Measurements from ENCODE around the gene GLTP.
"Not testable (repeated sequence)": the region's sequence is repeated elsewhere in the genome, so short reads cannot be mapped to it uniquely, and the experiment has no call there.

The GLTP gene

DNA sequence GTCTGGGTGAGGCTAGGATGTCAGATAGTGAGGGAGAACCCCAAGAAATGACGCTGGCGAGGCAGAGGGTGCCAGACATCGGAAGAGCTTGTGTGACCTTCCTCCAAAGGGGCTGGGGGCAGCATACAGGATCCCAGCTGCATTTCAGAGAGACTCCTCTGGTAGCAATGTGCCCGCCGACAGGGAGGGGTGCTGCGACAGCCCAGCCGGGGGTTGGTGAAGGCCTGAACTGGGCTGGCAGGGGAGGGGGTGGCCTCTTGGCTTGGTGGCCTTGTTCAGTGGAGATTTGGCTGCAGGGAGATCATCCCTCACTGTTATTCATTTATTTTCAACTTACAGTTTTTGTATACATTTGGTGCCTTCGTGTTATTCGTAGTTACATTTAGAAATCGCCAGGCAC lies 25.0 kb upstream of the GLTP start:
- no peak overlapping the region for H3K4me3 ChIP-seq (ENCODE audit: low read depth, low read length)

DNA sequence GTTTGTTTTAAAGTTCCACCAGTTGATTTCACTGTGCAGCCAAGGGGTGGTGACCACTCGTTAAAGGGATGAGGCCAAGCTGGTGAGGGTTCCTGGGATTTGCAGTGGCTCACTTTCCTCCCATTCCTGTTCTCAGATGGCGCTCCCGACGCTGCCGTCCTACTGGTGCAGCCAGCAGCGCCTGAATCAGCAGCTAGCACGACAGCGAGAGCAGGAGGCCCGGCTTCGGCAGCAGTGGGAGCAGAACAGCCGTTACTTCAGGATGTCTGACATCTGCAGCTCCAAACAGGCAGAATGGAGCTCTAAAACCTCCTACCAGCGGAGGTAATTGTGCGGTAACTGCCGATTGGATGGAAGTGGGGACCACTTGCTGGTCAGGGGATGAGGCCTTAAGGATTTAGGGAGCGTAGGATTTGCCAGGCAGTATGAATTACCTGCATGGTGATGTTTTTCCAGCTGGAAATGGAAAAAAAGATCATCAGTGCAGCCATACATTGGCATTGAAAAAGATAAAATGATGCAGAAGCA lies 22.6 kb upstream of the GLTP start:
- no peak overlapping the region for H3K4me3 ChIP-seq (ENCODE audit: low read depth, low read length)

DNA sequence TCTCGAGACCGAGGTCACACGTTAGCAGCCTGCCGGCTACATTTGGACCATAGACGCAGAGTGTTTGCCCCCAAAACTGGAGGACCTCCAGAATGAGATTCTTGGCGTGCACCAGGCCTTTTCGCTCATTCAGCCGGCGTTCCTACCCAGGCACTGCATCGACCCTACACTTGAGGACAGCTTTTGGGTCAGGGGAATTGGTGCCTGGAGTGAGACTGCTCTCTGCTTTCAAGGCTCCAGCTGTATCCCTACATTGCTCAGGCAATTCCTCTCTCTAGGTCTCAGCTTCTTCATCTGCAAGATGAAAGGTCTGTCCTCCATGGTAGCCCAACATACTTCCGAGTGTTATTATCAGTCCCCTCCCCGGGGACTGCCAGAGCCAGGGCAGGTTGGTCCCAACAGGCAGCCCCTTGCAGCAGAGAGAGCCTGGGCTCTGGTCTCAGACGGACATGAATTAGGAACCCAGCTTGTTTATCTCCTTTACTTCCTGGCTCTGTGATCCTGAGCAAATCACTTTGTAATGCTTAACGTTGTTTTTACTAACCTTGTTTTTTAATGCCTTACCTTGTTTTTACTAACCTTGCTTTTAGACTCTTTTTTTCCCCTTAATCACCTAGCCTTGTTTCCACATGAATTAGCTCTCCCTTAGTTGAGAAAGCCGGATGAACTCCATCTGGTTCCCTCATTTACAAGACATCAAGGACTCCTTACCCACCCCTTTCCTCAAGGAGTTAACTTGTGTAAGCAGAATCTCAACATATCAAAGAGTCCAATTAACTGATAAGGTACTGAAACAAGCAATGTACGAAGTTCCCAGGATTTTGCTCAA lies 20.6 kb upstream of the GLTP start:
- H3K4me3 ChIP-seq (ENCODE audit: low read depth, low read length): peak overlapping the region; percentile 58

DNA sequence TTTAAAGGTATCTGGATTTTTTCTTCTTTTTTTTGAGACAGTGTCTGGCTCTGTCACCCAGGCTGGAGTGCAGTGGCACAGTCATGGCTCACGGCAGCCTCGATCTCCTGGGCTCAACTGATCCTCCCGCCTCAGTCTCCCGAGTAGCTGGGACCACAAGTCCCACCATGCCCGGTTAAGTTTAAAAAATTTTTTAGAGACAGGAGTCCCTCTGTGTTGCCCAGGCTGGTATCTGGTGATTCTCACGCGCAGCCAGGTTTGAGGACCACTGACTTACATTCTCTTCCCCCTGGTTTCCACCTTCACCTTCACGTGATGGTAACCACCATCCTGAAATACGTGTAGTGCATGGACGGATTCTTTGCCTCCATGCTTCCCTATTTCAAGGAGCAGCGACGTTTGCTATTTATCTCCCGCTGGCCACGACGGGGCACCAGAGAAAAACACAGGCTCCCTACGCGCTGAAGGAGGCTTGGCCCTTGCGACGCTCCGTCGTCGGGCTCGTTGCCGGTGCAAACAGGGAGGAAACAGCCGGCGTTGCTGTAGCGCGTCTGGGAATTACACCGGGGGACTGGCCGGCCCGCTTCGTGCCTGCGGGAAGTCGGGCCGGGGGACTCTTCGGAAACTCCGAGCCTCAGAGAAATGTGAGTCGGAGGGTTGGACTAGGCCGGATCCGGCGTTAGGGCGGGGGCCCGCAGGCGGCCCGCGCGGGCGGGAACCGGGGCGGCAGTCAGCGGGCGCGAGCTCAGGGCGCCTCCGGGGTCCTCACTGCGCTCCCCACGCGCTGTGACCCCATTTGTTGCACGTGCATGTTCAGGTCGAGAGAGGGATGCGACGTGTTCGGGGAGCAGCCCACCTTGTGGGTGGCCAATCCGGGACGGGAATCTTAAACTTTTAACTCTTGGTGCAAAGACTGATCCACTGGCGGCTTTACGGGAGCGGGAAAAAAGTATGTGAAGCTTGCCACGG lies 19.7 kb upstream of the GLTP start, which contains the start of gene TCHP:
TSS of gene TCHP (plus strand) at position 492 of the 969 bp plus-strand sequence. CDS start 2,753 bp downstream, outside the sequence.
- peak within 1 kb of the TSS; percentile 58 for H3K4me3 ChIP-seq (ENCODE audit: low read depth, low read length)

DNA sequence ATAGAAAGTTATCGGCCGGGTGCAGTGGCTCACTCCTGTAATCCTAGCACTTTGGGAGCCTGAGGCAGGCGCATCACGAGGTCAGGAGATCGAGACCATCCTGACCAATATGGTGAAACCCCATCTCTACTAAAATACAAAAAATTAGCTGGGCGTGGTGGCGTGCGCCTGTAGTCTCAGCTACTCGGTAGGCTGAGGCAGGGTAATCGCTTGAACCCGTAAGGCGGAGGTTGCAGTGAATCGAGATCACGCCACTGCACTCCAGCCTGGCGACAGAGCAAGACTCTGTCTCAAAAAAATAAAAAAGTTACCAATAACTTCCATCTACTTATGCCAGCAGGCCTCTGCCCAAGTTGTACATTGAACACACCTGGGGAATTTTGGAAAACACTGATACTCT lies 19.0 kb upstream of the GLTP start:
- H3K4me3 ChIP-seq (ENCODE audit: low read depth, low read length): not testable (repeated sequence)

DNA sequence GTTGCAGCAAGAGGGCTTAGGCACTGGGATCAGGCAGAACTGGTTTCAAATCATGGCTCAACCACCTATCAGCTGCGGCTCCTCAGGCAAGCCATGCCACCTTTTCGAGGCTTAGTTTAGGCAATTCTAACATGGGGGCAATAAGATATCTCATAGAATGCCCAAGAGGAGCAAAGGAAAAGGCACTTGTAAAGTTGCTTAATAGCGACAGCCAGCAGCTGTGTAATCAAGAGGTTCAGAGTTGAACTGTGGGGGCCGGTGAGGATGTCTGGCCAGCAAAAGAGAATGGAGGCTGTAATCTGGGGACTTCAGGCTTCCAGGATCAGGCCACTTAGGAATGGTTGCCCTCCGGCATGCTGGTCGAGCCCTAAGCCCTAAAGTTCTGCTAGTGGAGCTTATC lies 16.7 kb upstream of the GLTP start:
- no peak overlapping the region for H3K4me3 ChIP-seq (ENCODE audit: low read depth, low read length)

DNA sequence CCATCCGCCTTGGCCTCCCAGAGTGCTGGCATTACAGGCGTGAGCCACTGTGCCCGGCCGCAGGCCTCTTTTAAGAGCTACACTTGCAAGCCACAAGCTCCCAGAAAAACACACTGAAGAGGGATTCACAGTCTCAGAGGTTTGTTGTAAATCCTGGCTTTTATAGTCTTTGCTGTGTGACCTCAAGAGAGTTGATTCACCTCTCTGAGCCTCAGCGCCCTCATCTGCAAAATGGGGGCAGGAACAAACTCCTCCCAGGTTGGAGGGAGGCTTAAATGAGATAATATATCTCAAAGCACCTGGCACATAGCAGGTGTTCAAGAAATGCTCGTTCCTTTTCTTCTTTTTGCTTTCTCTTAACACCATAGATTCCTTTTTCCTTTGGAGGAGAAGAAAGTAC lies 15.8 kb upstream of the GLTP start:
- H3K4me3 ChIP-seq (ENCODE audit: low read depth, low read length): no peak overlapping the region

DNA sequence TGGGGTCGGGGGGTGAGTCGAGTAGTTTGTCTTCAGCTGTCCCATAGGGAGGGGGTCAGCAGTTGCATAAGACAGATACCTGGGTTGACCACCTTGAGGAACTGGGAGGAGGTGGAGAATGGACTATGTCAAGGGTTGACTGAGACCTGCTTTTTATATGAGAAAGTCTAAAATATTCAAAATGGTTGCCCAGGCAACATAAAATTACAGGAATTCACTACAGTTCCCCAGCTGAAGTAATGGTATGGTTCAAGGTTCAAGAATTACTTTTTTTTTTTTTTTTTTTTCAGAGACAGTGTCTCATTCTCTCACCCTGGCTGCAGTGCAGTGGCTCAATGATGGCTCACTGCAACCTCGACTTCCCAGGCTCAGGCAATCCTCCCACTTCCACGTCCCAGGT lies 14.6 kb upstream of the GLTP start:
- H3K4me3 ChIP-seq (ENCODE audit: low read depth, low read length): no peak overlapping the region

DNA sequence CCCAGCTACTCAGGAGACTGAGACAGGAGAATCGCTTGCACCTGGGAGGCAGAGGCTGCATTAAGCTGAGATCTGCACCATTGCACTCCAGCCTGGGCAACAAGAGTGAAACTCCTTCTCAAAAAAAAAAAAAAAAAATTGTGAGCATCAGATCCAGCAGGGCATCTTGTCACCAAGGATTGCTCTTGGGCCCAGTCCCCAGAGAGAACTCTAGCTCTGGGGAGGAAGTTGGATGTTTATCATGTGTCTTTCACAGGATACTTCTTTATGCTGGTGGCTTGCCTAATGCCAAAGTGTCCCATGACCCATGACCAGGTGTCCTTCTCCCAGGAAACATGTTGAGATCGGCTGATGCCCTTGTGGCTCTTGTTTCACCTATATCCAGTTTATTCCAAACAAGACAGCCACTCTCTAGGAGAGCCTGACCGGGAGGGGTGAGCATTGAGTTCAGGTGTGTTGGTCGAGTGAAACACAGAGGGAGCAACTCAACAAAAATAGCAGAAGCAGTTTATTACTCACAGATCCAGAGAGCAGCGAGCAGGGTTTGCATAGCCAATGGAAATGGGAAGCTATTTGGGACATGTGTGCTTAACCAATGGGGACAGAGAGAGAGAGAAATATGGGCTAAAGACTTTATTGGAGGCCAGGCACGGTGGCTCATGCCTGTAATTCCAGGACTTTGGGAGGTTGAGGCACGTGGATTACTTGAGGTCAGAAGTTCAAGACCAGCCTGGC lies 13.1 kb upstream of the GLTP start:
- no peak overlapping the region for H3K4me3 ChIP-seq (ENCODE audit: low read depth, low read length)

DNA sequence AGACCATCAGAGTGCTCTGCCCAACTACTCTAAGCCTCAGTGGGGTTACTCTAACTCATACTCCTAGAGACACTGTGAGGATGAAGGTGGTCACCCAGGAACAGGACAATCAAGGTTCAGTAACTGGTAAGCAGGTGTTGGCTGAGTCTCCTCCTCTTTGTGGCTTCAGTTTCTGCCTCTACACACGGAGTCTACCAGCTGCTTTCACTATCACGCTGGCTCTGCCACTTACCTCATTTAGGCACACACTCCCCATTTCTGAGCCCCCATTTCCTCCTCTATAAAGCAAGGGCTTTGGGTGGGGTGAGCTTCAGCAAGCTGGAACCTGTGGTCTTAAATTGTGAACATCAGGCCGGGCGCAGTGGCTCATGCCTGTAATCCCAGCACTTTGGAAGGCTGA lies 12.4 kb upstream of the GLTP start:
- no peak overlapping the region for H3K4me3 ChIP-seq (ENCODE audit: low read depth, low read length)

DNA sequence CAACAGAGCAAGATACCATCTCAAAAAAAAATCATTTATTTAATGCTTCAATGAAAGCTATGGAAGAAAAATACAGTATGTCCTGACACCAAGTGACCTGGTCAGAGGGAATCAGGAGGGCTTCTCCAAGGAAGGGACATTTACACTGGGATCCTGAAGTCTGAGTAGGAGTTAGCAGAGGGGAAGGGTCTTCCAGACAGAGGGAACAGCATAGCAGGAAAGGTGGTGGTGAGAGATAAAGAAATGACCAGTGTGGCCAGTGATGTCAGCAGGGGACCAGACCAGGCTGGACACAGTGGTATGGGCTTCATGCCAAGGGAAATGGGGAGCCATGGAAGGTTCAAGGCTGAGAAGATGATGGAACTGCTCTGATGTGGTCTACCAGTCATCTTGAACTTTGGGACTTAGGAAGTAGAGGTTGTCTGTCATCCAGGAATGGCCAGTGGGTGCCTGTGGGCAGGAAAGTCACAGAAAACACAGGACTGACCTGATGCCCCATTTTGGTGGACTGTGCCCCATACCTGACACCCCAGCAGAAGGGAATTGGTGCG lies 11.9 kb upstream of the GLTP start:
- no peak overlapping the region for H3K4me3 ChIP-seq (ENCODE audit: low read depth, low read length)

DNA sequence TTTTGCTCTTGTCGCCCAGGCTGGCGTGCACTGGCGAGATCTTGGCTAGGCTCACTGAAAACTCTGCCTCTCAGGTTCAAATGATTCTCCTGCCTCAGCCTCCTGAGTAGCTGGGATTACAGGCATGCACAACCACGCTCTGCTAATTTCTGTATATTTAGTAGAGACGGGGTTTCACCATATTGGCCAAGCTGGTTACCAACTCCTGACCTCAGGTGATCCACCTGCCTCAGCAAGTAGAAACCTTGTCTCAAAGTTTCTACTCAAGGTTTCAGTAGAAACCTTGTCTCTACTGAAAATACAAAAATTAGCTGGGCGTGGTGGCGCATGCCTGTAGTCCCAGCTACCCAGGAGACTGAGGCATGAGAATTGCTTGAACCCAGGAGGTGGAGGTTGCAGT lies 11.4 kb upstream of the GLTP start:
- H3K4me3 ChIP-seq (ENCODE audit: low read depth, low read length): not testable (repeated sequence)

DNA sequence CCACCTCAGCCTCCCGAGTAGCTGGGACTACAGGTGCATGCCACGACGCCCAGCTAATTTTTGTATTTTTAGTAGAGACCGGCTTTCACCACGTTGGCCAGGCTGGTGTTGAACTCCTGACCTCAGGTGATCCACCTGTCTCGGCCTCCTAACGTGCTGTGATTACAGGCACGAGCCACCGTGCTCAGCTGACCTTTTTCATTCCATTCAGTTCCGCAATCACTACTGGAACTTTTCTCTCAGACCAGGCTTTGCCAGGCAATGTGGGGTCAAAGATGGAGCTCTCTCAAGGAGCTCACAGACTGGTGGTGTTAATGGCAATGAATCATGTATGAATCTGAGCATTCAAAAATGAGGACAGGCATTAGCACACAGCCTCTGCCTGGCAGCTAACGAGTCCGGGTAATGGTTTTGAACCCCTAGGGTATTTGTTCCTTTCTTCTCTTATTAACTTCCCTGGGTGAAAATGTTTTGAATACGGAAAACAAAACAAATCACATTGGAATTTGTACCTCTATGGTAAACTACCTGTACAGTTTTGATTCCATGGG lies 10.4 kb upstream of the GLTP start:
- H3K4me3 ChIP-seq (ENCODE audit: low read depth, low read length): no peak overlapping the region

DNA sequence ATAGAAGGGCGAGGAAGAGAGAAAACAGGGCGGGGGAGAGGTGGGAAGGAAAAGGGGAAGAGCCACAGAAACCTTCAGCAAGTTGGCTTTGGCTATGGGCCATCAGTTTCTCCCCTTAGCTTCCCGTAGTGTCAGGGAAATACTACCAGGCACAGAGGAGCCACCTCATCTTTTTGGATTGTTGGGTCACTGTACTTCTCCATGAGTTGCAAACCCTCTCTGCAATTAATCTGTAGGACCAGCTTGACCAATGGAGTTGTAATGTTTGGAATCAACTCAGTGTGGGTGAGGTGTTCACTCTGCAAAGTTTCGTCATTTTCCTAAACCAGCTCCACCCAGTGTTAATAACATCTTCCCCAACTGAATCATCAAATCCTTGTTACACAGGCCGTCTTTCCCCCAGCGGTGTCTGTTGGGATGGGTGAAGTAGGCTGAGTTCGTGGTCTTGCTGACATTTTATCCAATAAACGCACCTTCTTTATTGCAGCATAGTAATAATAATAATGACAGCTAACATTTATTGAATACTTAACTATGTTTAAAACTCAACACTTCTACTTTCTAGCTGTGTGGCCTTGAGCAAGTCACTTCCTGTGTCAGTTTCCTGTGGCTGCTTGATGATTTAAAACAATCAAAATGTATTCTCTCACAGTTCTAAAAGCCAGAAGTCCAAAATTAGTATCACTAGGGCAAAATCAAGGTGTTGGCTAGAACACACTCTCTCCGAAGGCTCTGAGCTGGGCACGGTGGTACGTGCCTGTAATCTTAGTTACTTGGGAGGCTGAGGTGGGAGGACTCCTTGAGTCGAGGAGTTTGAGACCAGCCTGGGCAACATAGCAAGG lies 8.1 kb upstream of the GLTP start:
- no peak overlapping the region for H3K4me3 ChIP-seq (ENCODE audit: low read depth, low read length)

DNA sequence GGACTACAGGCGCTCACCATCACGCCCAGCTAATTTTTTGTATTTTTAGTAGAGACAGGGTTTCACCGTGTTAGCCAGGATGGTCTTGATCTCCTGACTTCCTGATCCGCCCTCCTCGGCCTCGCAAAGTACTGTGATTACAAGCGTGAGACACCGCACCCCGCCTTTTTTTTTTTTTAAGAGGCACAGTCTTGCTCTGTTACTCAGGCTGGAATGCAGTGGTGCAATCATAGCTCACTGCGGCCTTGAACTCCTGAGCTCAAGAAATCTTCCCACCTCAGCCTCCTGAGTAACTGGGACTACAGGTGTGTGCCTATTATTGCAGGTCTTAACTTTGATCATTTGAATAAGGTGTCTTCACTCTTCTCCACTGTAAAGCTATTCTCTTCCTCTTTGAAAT lies 5.3 kb upstream of the GLTP start:
- H3K4me3 ChIP-seq (ENCODE audit: low read depth, low read length): no peak overlapping the region

DNA sequence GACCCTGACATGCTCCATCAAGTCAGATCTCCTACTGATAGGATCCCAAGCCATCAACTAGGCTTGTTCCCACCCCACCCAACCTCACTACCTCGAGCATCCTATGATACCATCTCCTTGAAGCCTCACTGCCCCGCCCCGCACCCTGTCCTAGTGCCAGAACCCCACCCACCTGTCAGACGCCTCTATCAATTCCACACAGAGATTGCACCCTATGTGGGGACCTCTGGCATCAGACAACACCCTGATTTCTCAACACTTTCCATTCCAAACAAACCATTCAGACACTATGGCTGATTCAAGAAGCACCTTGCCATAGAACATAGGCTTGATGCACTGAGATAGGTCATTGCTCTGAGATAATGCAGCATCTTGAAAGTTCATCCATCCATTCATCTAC lies 3.1 kb upstream of the GLTP start:
- H3K4me3 ChIP-seq (ENCODE audit: low read depth, low read length): no peak overlapping the region

DNA sequence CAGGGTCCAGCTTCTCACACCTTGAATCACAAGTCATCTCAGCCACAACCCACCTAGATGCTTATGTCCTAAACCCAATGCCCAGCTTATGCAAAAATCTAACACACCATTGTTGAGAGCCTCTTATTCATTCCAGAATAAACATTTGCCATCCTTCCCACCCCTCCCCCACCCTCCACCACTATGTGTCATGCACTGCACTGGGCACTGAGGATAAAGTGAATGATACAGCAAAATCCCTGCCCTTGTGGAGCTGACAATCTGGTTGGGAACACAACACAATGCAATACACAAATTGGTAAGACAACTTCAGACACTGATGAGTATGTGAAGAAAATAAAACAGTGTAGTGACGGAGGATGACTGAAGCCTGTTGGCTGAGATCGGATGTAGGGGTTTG lies 1.4 kb upstream of the GLTP start:
- no peak overlapping the region for H3K4me3 ChIP-seq (ENCODE audit: low read depth, low read length)

DNA sequence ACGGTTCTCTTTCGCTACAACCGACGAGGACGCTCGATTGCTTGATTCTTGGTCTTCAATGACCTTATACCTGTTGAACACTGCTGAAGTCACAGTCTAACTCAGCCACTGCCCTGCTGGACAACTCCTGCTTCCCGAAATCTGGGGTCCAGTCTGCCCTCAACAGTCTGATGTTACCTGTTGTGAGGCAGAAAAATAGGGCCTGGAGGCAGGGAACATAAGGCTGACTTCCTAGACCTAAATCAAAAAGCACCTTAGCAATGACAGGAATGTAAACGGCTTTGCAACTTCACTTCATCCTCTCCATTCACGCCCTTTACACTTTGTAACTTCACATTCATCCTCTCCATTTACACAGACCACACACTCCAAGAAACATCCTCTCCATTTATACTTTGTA lies 597 bp upstream of the GLTP start:
- H3K4me3 ChIP-seq (ENCODE audit: low read depth, low read length): peak overlapping the region; percentile 60

DNA sequence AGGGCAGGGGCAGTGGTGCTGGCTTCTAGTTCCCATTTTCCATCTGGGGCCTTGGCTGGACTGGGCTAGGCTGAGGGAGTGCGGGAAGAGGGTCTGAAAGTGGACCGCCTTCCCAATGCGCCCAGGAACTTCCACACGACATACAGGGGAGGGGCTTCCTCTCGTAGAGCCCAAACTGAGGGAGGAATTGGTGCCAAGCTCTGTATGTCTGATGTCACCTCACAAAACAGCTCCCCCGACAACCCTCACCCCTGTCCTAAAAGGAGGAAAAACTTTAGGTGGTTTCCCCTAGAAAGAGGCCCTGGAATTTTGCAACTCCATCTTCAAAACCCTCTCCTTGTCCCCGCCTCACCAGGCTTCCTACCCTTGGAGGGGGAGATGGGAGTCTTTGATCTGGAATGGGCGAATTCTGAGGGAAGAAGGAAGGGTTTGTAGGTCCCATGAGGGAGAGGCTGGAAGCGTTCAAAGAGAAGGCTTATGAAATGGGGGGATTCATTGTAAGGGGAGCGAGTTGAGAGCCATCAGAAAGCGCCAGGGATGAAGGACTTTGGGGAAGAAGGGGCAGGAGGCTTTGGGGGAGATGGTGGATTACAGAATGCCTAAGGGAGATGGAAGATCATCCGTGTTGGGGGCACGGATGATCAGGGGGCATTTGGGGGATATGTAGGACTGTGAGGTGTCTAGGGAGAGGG lies 844 bp downstream of the GLTP start:
- peak overlapping the region; percentile 91 for H3K4me3 ChIP-seq (ENCODE audit: low read depth, low read length)
